Thoracic aorta (tissue), 2 donors: Measurements from ENCODE around the gene GSTO2. TPM values are rescaled to one million over a fixed set of nuclear protein-coding genes. Genes with fewer than 3 reads are reported as not detected.
A peak's percentile ranks its signal among the peaks of the same experiment; 100 is the strongest.

Source experiments
- ATAC-seq: fragments of 150-250 bp; one replicate; pipeline ENCODE4 v1.8.0; 2017; ENCODE audit warnings: low read depth; ENCODE audit not compliant: insufficient number of reproducible peaks, low FRiP score
- DNase-seq: peaks from one replicate; pipeline ENCODE4 v3.0.0-alpha.2; 2020; ENCODE audit warnings: low spot score
- H3K27ac ChIP-seq, 2 donors: fragments of 200-600 bp; sonication (generic); 1 replicate in 1 of 2; 2 replicates in 1 of 2; pipeline ENCODE4 v1.5.1; 2016; ENCODE audit warnings: mild to moderate bottlenecking in 2 of 2, moderate library complexity in 2 of 2
- H3K27me3 ChIP-seq: fragments of 200-600 bp; sonication (generic); replicated peaks from 2 replicates; pipeline ENCODE4 v1.6.0; 2016; ENCODE audit warnings: mild to moderate bottlenecking; ENCODE audit not compliant: insufficient read depth
- H3K36me3 ChIP-seq: fragments of 200-600 bp; sonication (generic); one replicate; pipeline ENCODE4 v1.5.1; 2016
- H3K4me1 ChIP-seq, 2 donors: fragments of 200-600 bp; sonication (generic); 1 replicate in 1 of 2; 2 replicates in 1 of 2; pipeline versions ENCODE4 v1.5.1 to v1.6.0; 2016; ENCODE audit warnings: low read depth in 2 of 2, mild to moderate bottlenecking in 1 of 2; ENCODE audit not compliant: control insufficient read depth in 1 of 2
- H3K4me3 ChIP-seq: fragments of 200-600 bp; sonication (generic); 2 replicates; pipeline ENCODE4 v1.5.1; 2016; ENCODE audit warnings: mild to moderate bottlenecking
- H3K9me3 ChIP-seq: fragments of 200-600 bp; sonication (generic); 2 replicates; pipeline ENCODE4 v1.5.1; 2016
- total RNA-seq, 2 donors: library from RNA; depleted of rRNA; stranded (reverse); fragments of >200 nt; gene quantifications; one replicate each; pipeline versions ENCODE4 v1.1.0 to v1.2.3, GENCODE V29; 2016
- TF ChIP-seq, protein P1 (sequence below): fragments of 200-600 bp; sonication (generic); IDR thresholded peaks from one replicate; pipeline ENCODE4 v1.5.1; 2019; ENCODE audit warnings: antibody characterized with exemption

GSTO2 gene
- total RNA-seq, 2 donors from 2014 or later = 2.8 to 3.0 TPM

DNA sequence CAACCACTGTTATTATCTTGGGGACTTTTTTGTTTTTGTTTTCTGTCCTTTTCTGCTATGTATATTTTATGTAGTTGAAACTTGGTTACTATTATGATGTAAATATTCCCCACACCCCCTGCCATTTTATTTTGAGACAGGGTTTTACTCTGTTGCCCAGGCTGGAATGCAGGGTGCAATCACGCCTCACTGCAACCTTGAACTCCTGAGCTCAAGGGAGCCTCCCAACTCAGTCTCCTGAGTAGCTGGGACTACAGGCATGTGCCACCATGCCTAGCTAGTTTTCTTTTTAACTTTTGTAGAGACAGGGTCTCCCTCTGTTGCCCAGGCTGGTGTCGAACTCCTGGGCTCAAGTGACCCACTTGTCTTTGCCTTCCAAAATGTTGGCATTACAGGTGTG is 18.0 kb downstream of the GSTO2 start:
- H3K27ac ChIP-seq = no peak overlapping the region
- TF ChIP-seq, protein P1, sequence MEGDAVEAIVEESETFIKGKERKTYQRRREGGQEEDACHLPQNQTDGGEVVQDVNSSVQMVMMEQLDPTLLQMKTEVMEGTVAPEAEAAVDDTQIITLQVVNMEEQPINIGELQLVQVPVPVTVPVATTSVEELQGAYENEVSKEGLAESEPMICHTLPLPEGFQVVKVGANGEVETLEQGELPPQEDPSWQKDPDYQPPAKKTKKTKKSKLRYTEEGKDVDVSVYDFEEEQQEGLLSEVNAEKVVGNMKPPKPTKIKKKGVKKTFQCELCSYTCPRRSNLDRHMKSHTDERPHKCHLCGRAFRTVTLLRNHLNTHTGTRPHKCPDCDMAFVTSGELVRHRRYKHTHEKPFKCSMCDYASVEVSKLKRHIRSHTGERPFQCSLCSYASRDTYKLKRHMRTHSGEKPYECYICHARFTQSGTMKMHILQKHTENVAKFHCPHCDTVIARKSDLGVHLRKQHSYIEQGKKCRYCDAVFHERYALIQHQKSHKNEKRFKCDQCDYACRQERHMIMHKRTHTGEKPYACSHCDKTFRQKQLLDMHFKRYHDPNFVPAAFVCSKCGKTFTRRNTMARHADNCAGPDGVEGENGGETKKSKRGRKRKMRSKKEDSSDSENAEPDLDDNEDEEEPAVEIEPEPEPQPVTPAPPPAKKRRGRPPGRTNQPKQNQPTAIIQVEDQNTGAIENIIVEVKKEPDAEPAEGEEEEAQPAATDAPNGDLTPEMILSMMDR = no peak
- no peak overlapping the region for H3K4me3 ChIP-seq
- no peaks in the 10 kb centered on the region for H3K27me3 ChIP-seq
- ATAC-seq = no peak
- H3K4me1 ChIP-seq = peaks cover 0 to 4% of the 10 kb centered on the region in 2 donors
- no peaks in the 10 kb centered on the region for H3K9me3 ChIP-seq
- DNase-seq = no peak
- H3K36me3 ChIP-seq = no peaks in the 10 kb centered on the region

DNA sequence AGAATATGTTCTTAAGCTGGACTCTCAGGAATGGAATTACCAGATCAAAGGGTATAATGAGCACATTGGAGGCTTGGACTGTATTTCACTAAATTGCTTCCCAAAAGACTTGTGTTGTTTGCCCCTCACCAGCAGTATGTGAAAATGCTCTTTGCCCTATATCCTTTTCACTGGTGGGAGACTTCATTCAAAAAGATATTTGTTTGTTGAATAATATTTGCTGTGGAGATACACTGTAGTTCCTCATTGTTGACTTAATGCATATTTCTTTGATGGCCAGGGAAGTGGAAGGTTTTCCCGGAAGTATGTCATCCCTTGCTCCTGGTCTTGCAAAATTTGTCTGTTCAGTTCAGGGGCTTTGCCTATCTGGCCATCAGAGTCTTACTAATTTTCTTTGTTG is 19.4 kb downstream of the GSTO2 start:
- TF ChIP-seq, protein P1 = no peak
- no peaks in the 10 kb centered on the region for H3K36me3 ChIP-seq
- H3K27me3 ChIP-seq = no peaks in the 10 kb centered on the region
- no peaks in the 10 kb centered on the region for H3K9me3 ChIP-seq
- H3K27ac ChIP-seq = no peak overlapping the region
- DNase-seq (no peak), ATAC-seq (no peak)
- H3K4me3 ChIP-seq = no peak overlapping the region
- H3K4me1 ChIP-seq = peaks cover 0 to 4% of the 10 kb centered on the region in 2 donors

DNA sequence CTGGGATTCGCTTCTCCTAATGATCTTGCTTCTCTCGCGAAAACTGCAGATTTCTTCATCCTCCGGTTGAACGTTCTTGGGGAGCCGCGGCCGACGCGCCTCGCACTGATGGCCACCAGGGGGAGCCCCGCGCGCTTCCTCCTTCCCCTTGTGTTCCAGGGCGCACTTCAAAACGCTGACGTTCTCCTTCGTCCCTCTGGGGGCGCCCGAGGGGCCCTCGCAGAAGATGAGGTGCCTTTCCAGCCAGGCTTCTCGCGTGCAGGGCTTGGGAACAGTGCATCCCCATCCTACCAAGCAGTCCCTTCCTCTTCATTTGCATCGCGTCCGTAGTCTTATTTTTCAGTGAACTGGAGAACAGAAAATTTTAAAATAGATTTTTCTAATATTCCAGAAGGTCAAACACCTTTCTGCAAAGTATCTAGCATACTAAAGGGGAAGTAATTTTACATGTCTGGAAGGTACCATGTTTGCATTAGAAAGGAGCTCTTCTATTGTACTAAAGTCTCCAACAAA is 22.5 kb downstream of the GSTO2 start:
- no peak overlapping the region for H3K27ac ChIP-seq
- ATAC-seq (peak; percentile 30), DNase-seq (peak; percentile 59)
- TF ChIP-seq, protein P1 = peak; percentile 100
- H3K36me3 ChIP-seq = no peaks in the 10 kb centered on the region
- no peaks in the 10 kb centered on the region for H3K27me3 ChIP-seq
- no peak overlapping the region for H3K4me3 ChIP-seq
- peaks cover 0 to 11% of the 10 kb centered on the region in 2 donors for H3K4me1 ChIP-seq
- no peaks in the 10 kb centered on the region for H3K9me3 ChIP-seq

DNA sequence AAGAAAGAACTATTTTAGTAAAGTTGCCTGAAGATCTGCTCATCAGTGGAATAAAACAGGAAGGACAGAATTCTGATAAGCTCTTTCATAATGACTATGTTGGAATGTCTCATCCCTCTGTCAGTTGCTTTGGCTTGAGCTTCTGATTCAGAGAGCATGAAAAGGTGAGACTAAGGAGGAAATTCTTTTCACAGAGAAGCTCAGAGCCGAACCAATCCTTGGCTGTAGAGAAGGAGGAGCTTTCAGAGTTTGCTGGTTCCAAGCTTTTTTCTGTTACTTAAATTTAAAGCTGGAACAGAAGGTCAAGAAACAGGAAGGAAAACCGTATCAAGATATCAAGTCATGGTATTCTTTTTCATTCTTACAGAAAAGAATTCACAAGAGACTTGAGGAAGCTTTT is 24.0 kb downstream of the GSTO2 start:
- DNase-seq (no peak), ATAC-seq (no peak)
- H3K9me3 ChIP-seq = no peaks in the 10 kb centered on the region
- no peak overlapping the region for H3K4me3 ChIP-seq
- H3K27me3 ChIP-seq = no peaks in the 10 kb centered on the region
- H3K4me1 ChIP-seq = peaks cover 0 to 11% of the 10 kb centered on the region in 2 donors
- no peak overlapping the region for H3K27ac ChIP-seq
- TF ChIP-seq, protein P1 = no peak
- no peaks in the 10 kb centered on the region for H3K36me3 ChIP-seq

DNA sequence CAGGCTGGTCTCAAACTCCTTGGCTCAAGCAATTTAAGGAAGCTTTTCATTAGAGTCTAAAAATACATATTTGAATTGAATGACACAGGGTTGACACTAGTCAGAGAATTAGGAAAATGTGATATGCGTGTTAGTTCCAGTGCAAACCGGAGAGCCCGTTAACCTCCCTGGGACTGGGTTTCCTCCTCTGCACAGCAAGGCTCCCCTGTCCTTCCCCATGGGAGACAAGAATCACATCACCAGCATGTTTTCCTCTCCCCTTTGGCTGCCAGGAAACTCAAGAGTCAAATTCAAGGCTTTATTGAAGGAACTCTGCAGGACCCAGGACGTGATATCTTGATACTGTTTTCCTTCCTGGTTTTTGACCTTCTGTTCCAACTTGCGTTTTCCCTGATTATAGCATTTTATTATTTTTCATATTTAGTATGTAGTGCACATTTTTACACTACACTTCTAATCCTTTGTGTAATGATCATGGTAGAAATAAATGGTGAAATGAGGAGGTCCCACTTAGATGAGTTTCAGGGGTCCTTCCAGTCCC is 24.9 kb downstream of the GSTO2 start:
- ATAC-seq (no peak), DNase-seq (no peak)

More for the DNA sequence above, 24.9 kb downstream of the GSTO2 start:
- H3K4me3 ChIP-seq = no peak overlapping the region
- no peak overlapping the region for H3K27ac ChIP-seq
- H3K36me3 ChIP-seq = no peaks in the 10 kb centered on the region
- H3K27me3 ChIP-seq = no peaks in the 10 kb centered on the region
- TF ChIP-seq, protein P1 = no peak
- peaks cover 0 to 13% of the 10 kb centered on the region in 2 donors for H3K4me1 ChIP-seq
- no peaks in the 10 kb centered on the region for H3K9me3 ChIP-seq
